HepG2 (cell line): ENCODE measurements around the gene RESP18.

Experiments used
- CTCF ChIP-seq: sonication (generic); formaldehyde crosslinking; IDR thresholded peaks from 2 replicates; pipeline ENCODE4 v1.5.0; 2020; ENCODE audit warnings: mild to moderate bottlenecking, missing genetic modification reagents, moderate library complexity
- SETDB1 ChIP-seq: sonication (generic); formaldehyde crosslinking; IDR thresholded peaks from 2 replicates; pipeline ENCODE4 v1.5.1; 2020; ENCODE audit warnings: missing genetic modification reagents, mild to moderate bottlenecking, borderline replicate concordance
- TRAFD1 ChIP-seq: sonication (generic); formaldehyde crosslinking; IDR thresholded peaks from 2 replicates; pipeline ENCODE4 v1.5.1; 2020; ENCODE audit warnings: missing genetic modification reagents, mild to moderate bottlenecking, borderline replicate concordance
- ZNF275 ChIP-seq: sonication (generic); formaldehyde crosslinking; IDR thresholded peaks from 2 replicates; pipeline ENCODE4 v1.8.0; 2022; ENCODE audit warnings: missing genetic modification reagents, mild to moderate bottlenecking, inconsistent platforms, borderline replicate concordance

GRCh38 chr2:219289537-219290361 is 42.8 kb downstream of the RESP18 start:
- TF ChIP-seq CTCF (CRISPR knock-in tag): no peak
- no peak for TF ChIP-seq TRAFD1 (CRISPR knock-in tag)
- no peak for TF ChIP-seq SETDB1
- TF ChIP-seq ZNF275 (CRISPR knock-in tag): no peak
